ENCODE results near the gene DPYD.

Gene DPYD

DNA sequence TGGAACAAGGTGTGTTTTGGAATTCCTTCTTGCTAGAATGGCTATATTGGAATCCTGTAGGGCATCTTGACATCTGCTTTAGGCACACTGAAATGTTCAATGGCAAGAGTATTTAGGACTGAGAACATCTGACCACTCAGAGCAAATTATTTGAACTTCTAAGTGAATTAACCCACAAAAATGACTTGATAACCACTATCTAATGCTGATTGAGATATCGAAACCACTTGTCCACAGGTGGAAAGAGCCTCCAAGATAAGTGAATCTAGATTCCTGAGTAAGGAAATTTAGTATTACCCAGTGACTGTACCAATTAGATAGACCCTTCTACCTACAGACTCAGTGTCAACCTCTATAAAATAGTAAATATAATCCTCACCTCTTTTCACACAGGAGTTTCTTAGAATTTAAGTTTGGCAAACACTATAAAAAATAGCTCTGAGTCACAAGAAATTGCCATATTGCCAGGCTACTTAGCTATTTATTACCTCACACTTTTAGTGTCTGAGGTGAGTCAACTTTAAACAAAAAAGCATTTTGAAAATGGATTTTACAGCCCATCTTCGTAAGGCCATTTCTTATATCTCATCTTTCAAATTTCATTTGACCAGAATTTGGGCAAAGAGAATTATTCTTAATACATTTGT lies 777.5 kb downstream of the DPYD start:
- Histone ChIP-seq H3K27me3 (ENCODE audit: insufficient read depth, low read length) (no peaks in the 10 kb centered on the region), H3K36me3 (ENCODE audit: insufficient read depth, low read length) (no peaks in the 10 kb centered on the region), H3K4me1 (ENCODE audit: insufficient read depth, low read length) (0 out of 2 replicates have a peak, but pooled peaks cover 5% of the 10 kb centered on the region), H3K9ac (ENCODE audit: low read depth, low read length) (no peak overlapping the region), H3K4me3 (ENCODE audit: low read length) (no peak overlapping the region), H3K27ac (ENCODE audit: low read depth, low read length) (no peak overlapping the region), H3K9me3 (ENCODE audit: insufficient read depth, low read depth, low read length) (no peaks in the 10 kb centered on the region)
- 95% methylated on average over 2 of the region's 2 CpGs for WGBS

DNA sequence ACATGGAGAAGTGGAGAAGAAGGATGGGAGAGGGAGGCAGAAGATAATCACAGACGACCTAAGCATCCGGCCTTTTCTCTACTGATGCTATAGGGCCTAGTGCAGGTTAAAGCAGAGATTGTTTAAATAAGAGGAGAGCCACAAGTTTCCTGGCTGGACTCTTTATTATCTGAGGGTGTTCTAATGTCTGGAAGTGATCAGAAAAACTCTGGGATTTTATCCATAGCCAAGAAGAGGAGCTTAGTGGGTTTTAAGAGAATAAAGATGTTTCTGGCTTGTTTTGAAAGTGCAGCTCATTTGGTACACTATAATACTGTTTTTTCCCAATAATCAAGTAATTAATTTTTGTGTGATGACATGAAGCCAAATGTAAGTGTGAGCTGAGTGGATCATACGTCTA lies 780.2 kb downstream of the DPYD start:
- Histone ChIP-seq H3K9me3 (ENCODE audit: insufficient read depth, low read depth, low read length) (no peaks in the 10 kb centered on the region), H3K4me3 (ENCODE audit: low read length) (no peak overlapping the region), H3K36me3 (ENCODE audit: insufficient read depth, low read length) (no peaks in the 10 kb centered on the region), H3K27me3 (ENCODE audit: insufficient read depth, low read length) (no peaks in the 10 kb centered on the region), H3K27ac (ENCODE audit: low read depth, low read length) (no peak overlapping the region), H3K4me1 (ENCODE audit: insufficient read depth, low read length) (peaks cover 9% of the 10 kb centered on the region), H3K9ac (ENCODE audit: low read depth, low read length) (no peak overlapping the region)
- WGBS, result 91% methylated on average over 3 of the region's 3 CpGs

DNA sequence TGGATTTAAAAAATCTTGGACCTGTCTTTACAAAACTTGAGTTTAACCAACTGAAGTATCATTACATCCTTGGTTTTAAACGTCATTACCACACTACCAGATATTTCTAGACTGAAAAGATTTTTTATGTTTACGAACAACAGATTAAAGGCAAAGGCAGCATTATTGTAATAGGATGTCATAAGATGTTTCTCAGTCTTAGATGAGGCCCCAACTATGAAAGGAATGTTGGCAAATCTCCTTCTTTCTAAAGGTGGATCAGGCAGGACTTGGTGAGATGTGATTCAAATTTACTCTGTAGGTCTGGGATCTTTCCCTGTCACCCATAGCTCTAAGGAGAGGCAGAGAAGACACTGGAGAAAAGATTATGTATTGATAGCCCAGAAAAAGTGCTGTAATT lies 781.3 kb downstream of the DPYD start:
- Histone ChIP-seq H3K36me3 (ENCODE audit: insufficient read depth, low read length) (no peaks in the 10 kb centered on the region), H3K4me3 (ENCODE audit: low read length) (no peak overlapping the region), H3K9me3 (ENCODE audit: insufficient read depth, low read depth, low read length) (no peaks in the 10 kb centered on the region), H3K4me1 (ENCODE audit: insufficient read depth, low read length) (peaks cover 4% of the 10 kb centered on the region), H3K9ac (ENCODE audit: low read depth, low read length) (no peak overlapping the region), H3K27ac (ENCODE audit: low read depth, low read length) (no peak overlapping the region), H3K27me3 (ENCODE audit: insufficient read depth, low read length) (no peaks in the 10 kb centered on the region)
- WGBS, result 96% methylated on average over 2 of the region's 2 CpGs

DNA sequence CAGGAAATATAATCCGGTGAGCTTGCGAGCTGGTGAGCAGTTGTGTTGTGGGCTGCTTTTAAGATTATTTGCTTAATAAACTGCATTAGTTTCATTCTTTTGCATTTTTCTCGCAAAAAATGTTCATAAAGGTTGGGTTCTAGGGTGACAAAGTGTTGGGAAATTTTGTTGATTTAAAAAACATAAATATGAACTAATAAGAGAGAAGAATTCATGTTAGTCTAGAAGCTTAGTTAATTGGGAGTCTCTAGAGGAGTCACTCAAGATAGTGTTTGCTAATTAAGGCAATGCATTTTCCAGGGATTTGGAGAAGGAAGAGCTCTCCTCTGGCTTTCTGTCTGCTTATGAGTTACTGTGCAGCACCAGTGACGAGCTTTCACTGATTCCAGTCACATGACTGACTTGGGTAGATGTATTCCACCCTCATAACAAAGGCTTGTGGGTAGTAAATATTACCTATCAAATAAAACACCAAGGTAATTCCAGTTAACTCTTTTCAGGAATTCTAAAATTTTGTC lies 782.3 kb downstream of the DPYD start:
- 80% methylated on average over 4 of the region's 4 CpGs for WGBS
- no peaks in the 10 kb centered on the region for H3K27me3 ChIP-seq (ENCODE audit: insufficient read depth, low read length)
- no peak overlapping the region for H3K27ac ChIP-seq (ENCODE audit: low read depth, low read length)
- H3K9me3 ChIP-seq (ENCODE audit: insufficient read depth, low read depth, low read length), result no peaks in the 10 kb centered on the region
- no peak overlapping the region for H3K4me3 ChIP-seq (ENCODE audit: low read length)
- no peaks in the 10 kb centered on the region for H3K36me3 ChIP-seq (ENCODE audit: insufficient read depth, low read length)
- H3K9ac ChIP-seq (ENCODE audit: low read depth, low read length), result no peak overlapping the region
- H3K4me1 ChIP-seq (ENCODE audit: insufficient read depth, low read length), result peaks cover 4% of the 10 kb centered on the region

DNA sequence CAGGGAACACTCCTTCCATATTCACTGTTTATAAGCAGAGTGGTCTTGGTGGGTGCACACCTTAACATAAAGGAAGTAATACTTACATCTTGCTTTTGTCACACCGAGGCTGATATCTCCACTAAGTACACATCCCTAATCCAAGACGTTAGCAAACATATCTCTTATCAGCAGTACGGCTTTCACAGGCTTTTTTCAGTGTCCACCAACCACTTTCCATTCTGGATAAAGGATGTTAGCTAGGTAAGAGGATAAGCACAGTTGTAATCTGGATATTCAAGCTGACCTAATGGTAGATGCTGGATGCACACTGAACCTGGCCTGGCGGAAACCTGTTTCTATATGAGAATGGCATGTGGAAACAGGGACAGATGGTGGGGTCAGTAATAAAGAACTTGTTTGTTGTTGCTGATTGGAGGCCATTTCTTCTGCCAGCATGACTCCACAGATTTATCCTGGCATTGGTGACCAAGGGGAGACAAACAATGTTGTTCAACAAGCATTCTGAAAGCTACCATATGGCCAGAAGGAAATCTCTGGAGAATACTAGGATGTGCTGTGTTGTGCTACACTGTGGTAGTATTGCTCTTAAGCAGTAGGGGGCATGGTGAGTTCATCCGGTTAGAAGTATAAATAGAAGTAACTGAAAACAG lies 782.8 kb downstream of the DPYD start:
- Histone ChIP-seq H3K27ac (ENCODE audit: low read depth, low read length) (no peak overlapping the region), H3K9ac (ENCODE audit: low read depth, low read length) (no peak overlapping the region), H3K9me3 (ENCODE audit: insufficient read depth, low read depth, low read length) (no peaks in the 10 kb centered on the region), H3K27me3 (ENCODE audit: insufficient read depth, low read length) (no peaks in the 10 kb centered on the region), H3K36me3 (ENCODE audit: insufficient read depth, low read length) (no peaks in the 10 kb centered on the region), H3K4me1 (ENCODE audit: insufficient read depth, low read length) (peaks cover 4% of the 10 kb centered on the region), H3K4me3 (ENCODE audit: low read length) (no peak overlapping the region)
- 78% methylated on average over 5 of the region's 5 CpGs for WGBS

DNA sequence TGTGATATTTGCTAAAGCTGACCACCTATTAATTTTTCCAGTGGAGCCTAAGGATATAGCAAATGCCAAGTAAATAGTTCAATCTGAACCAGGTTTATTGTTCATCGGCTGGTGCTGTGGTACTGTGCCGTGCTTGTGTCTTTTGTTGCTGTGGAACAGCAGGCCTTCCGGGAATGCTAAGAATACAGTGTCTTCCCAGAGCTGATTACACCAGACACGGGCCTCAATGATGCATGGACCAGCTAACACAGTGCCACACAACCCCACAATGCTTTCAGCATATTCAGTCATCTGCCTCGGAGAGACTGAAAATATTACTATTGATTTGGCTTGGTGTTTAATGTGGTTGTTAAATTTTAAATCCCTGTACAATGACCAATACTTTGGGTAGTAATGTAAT lies 783.8 kb downstream of the DPYD start:
- 89% methylated on average over 4 of the region's 5 CpGs for WGBS
- Histone ChIP-seq H3K4me3 (ENCODE audit: low read length) (no peak overlapping the region), H3K9me3 (ENCODE audit: insufficient read depth, low read depth, low read length) (no peaks in the 10 kb centered on the region), H3K27me3 (ENCODE audit: insufficient read depth, low read length) (no peaks in the 10 kb centered on the region), H3K27ac (ENCODE audit: low read depth, low read length) (no peak overlapping the region), H3K36me3 (ENCODE audit: insufficient read depth, low read length) (no peaks in the 10 kb centered on the region), H3K4me1 (ENCODE audit: insufficient read depth, low read length) (peaks cover 4% of the 10 kb centered on the region), H3K9ac (ENCODE audit: low read depth, low read length) (no peak overlapping the region)

DNA sequence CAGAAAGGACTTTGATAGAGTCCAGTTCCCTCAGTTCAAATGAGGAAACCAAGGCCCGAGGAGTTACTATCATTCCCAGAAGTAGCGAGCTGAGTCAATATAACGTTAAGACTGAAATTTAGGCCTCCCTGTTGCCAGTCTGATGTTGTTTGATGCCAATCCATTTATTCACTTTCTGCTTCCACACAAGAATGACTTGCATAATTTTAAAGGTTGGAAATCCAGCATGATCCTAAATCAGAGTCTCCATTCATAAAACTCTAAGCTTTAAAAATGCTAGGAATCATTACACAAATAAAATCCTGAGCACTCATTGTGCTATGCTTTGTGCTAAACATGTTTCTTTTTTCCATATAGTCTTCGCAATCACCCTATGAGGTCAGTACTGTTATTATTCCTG lies 784.9 kb downstream of the DPYD start:
- Histone ChIP-seq H3K4me1 (ENCODE audit: insufficient read depth, low read length) (peaks cover 4% of the 10 kb centered on the region), H3K27me3 (ENCODE audit: insufficient read depth, low read length) (no peaks in the 10 kb centered on the region), H3K9me3 (ENCODE audit: insufficient read depth, low read depth, low read length) (no peaks in the 10 kb centered on the region), H3K27ac (ENCODE audit: low read depth, low read length) (no peak overlapping the region), H3K4me3 (ENCODE audit: low read length) (no peak overlapping the region), H3K36me3 (ENCODE audit: insufficient read depth, low read length) (no peaks in the 10 kb centered on the region), H3K9ac (ENCODE audit: low read depth, low read length) (no peak overlapping the region)
- 97% methylated on average over 4 of the region's 4 CpGs for WGBS

DNA sequence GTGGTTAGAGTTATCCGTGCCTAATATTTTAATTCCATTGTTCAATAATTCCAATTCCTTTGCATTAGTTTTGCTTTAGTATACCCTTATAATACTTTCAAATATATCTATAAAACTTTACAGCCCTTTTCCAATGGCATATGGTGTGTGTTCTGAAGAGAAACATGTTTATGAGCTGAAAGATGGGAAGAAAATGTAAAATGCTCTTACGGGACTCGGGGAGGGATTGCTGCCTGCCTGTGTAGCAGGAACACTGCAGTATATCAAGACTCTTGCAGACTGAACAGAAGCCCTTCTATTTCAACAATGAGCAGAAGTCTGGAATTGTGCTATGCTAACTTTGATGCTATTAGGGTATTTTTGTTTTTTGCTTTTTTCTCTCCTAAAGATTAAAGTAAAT lies 792.4 kb downstream of the DPYD start:
- Histone ChIP-seq H3K9me3 (ENCODE audit: insufficient read depth, low read depth, low read length) (no peaks in the 10 kb centered on the region), H3K4me1 (ENCODE audit: insufficient read depth, low read length) (no peaks in the 10 kb centered on the region), H3K4me3 (ENCODE audit: low read length) (no peak overlapping the region), H3K27ac (ENCODE audit: low read depth, low read length) (no peak overlapping the region), H3K27me3 (ENCODE audit: insufficient read depth, low read length) (no peaks in the 10 kb centered on the region), H3K9ac (ENCODE audit: low read depth, low read length) (no peak overlapping the region), H3K36me3 (ENCODE audit: insufficient read depth, low read length) (no peaks in the 10 kb centered on the region)
- WGBS, result 99% methylated on average over 3 of the region's 3 CpGs

DNA sequence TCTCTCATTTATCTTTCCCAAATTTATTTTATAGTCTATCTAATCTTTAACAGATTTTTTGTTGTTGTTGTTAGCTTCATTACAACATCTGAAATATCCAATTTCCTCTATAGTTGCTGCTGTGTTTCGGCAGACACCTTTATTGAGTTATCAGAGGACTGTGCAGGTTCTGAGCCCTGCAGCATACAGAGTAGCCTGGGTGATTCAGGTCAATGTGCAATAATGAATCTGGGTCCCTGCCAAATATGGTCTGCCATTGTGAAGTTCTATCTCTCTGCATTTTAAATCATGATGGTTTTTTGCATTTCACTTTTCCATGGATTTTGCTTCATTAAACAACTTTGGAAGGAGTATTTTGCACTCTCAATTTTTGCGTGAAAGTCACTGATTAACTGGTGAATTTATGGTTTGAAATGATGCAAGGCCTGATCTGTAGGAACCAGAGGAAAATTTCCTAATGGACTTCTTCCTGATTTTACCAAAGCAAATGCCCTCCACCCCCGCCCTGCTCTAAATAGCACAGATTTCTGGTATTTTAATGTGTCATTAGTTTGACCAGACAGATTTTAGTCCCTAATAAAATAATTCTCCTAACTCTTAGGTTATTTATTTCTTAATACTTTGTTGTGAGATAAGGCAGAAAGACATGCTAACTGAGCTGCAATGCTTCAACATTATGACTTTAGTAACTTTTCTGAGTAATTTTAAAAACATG lies 797.0 kb downstream of the DPYD start:
- H3K4me1 ChIP-seq (ENCODE audit: insufficient read depth, low read length), result peaks cover 13% of the 10 kb centered on the region; the same call in 1 of the 2 replicates
- no peaks in the 10 kb centered on the region for H3K9me3 ChIP-seq (ENCODE audit: insufficient read depth, low read depth, low read length)
- no peaks in the 10 kb centered on the region for H3K36me3 ChIP-seq (ENCODE audit: insufficient read depth, low read length)
- no peak overlapping the region for H3K4me3 ChIP-seq (ENCODE audit: low read length)
- no peaks in the 10 kb centered on the region for H3K27me3 ChIP-seq (ENCODE audit: insufficient read depth, low read length)
- no peak overlapping the region for H3K9ac ChIP-seq (ENCODE audit: low read depth, low read length)
- WGBS, result 95% methylated on average over 2 of the region's 3 CpGs
- no peak overlapping the region for H3K27ac ChIP-seq (ENCODE audit: low read depth, low read length)

DNA sequence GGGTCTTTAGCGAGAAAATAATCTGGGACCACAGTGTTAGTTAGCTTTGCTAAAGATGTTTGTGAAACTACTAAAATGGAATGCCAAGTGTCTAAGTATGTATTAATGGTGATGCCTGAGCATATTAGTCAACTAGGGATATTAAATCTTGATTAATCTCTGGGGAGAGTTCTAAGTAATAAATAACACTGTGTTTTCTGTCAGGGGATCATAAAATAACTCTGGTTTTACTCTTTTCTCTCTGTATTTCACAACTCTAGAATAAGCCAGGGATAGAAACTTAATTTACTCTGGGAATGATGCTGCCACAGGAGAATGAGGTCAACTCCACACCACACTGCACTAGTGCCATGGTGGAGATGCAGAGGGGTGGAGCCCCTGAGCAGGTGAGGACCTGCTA lies 800.0 kb downstream of the DPYD start:
- Histone ChIP-seq H3K4me1 (ENCODE audit: insufficient read depth, low read length) (peaks cover 28% of the 10 kb centered on the region; the same call in 1 of the 2 replicates), H3K27me3 (ENCODE audit: insufficient read depth, low read length) (no peaks in the 10 kb centered on the region), H3K36me3 (ENCODE audit: insufficient read depth, low read length) (no peaks in the 10 kb centered on the region), H3K9ac (ENCODE audit: low read depth, low read length) (no peak overlapping the region), H3K4me3 (ENCODE audit: low read length) (no peak overlapping the region), H3K27ac (ENCODE audit: low read depth, low read length) (no peak overlapping the region), H3K9me3 (ENCODE audit: insufficient read depth, low read depth, low read length) (no peaks in the 10 kb centered on the region)
- 93% methylated on average over 1 of the region's 1 CpG for WGBS
